Mucosa of descending colon (tissue), 3 donors: ENCODE measurements around the gene TAF4. TPM values are rescaled to one million over a fixed set of nuclear protein-coding genes. Genes with fewer than 3 reads are reported as not detected.

Source experiments
- ATAC-seq: fragments of 200-7000 bp; cut with Tn5 transposase; one replicate; pipeline ENCODE4 v1.9.1; 2020; ENCODE audit warnings: mild to moderate bottlenecking, moderate library complexity
- DNase-seq, 3 donors: peaks; one replicate each; pipeline ENCODE4 v3.0.0-alpha.2; 2020
- H3K36me3 ChIP-seq: fragments of 200-600 bp; one replicate; pipeline ENCODE4 v1.8.0; 2021; ENCODE audit warnings: low read depth, mild to moderate bottlenecking
- H3K4me1 ChIP-seq: fragments of 200-600 bp; one replicate; pipeline ENCODE4 v1.8.0; 2021; ENCODE audit warnings: low read depth, mild to moderate bottlenecking
- H3K4me3 ChIP-seq: fragments of 200-600 bp; one replicate; pipeline ENCODE4 v1.8.0; 2021; ENCODE audit warnings: mild to moderate bottlenecking
- H3K9me3 ChIP-seq: fragments of 200-600 bp; one replicate; pipeline ENCODE4 v1.8.0; 2021; ENCODE audit warnings: mild to moderate bottlenecking
- CTCF ChIP-seq: fragments of 200-600 bp; IDR thresholded peaks from one replicate; pipeline ENCODE4 v1.8.0; 2022; ENCODE audit warnings: antibody characterized with exemption, mild to moderate bottlenecking
- intact Hi-C, 2 donors: fragments of 100-400 bp; cut with DNase I in 1 of 2; cut with micrococcal nuclease in 1 of 2; formaldehyde crosslinking; loops; one replicate each; pipeline versions ENCODE4 v1.11.0 to v1.11.1; 2022; cut with DNase I, micrococcal nuclease
- total RNA-seq, 3 donors: library from RNA; stranded (reverse); fragmentation: NEBNext Ultra II Directional in 2 of 3; extraction: Animal tissue kit (Norgen Biotek cat#: 25700) in 2 of 3; gene quantifications; one replicate each; pipeline versions ENCODE4 v1.2.1 to v1.2.4, GENCODE V29; 2021 to 2023
- donor health status: DM: no; HTN: no; CAD: no; lungs with moderate emphysema.
- donor health status: DM: no; HTN: no; CAD: no.
- donor health status: DM: no; HTN: yes; CAD: no.

Gene TAF4
- total RNA-seq, 3 donors from 2014 or later: 23.8 to 28.3 (median 27.5) TPM

- Histone ChIP-seq H3K36me3 (peaks cover 10% of the 10 kb centered on the region), H3K4me3 (no peak overlapping the region), H3K9me3 (no peaks in the 10 kb centered on the region), H3K4me1 (no peaks in the 10 kb centered on the region)
- ATAC-seq: no peak
- no peak for TF ChIP-seq CTCF
- intact Hi-C loops: loop anchor here in 1 of 2 donors (10.0 kb wide), 1 partner anchor 132 kb away; the partner anchor contains the start of genes PSMA7 and SS18L1
- peak in 1 of 3 donors; percentile 21 for DNase-seq
These were observed 53.0 kb downstream of the TAF4 start for GRCh38 chr20:62012631-62013030.

DNA sequence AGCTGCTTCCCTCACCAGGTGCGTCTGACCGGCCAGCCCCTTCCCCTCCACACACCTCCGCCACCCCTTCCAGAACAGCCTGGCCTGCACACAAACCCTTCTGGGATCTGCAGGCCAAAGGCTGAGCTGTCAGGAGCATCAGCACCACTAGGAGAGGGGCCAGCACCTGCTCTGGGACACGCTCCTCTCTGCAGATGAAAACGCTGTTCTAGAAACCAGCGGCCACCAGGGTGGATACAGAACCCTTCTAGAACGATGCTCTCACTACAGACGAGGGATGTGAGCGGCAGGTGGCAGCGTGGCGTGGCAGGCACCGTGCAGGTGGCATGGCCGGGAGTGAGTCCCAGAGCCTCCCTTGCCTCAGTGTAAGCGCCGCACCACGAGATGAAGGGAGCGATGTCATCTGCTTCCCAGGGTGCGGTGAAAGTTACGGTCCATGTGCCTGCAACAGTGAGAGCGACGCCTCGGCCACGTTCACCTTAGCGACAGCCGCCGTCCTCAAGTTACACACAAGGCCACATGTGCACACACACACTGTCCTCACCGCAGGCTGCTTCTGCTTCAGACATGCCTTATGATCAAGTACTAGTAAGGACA lies 53.6 kb downstream of the TAF4 start:
- peak in 1 of 3 donors; percentile 37 for DNase-seq
- Histone ChIP-seq H3K4me3 (no peak overlapping the region), H3K4me1 (no peaks in the 10 kb centered on the region), H3K36me3 (peaks cover 10% of the 10 kb centered on the region), H3K9me3 (no peaks in the 10 kb centered on the region)
- TF ChIP-seq CTCF: no peak
- intact Hi-C loops: loop anchor here in 1 of 2 donors (10.0 kb wide), 1 partner anchor 133 kb away; the partner anchor contains the start of genes PSMA7 and SS18L1
- no peak for ATAC-seq

GRCh38 chr20:62011403-62011790 lies 54.3 kb downstream of the TAF4 start:
- peak in 2 of 3 donors; percentile 22 to 35 for DNase-seq
- no peak overlapping the region for H3K4me3 ChIP-seq
- ATAC-seq: peak; percentile 21
- H3K9me3 ChIP-seq: no peaks in the 10 kb centered on the region
- TF ChIP-seq CTCF: no peak
- H3K4me1 ChIP-seq: no peaks in the 10 kb centered on the region
- intact Hi-C loops: loop anchor here in 1 of 2 donors (10.0 kb wide), 1 partner anchor 133 kb away; the partner anchor contains the start of genes PSMA7 and SS18L1
- H3K36me3 ChIP-seq: peaks cover 12% of the 10 kb centered on the region

- Histone ChIP-seq H3K4me3 (no peak overlapping the region), H3K4me1 (no peaks in the 10 kb centered on the region), H3K9me3 (no peaks in the 10 kb centered on the region), H3K36me3 (peaks cover 16% of the 10 kb centered on the region)
- DNase-seq (peak; percentile 45 to 70 (median 55)), ATAC-seq (peak; percentile 69)
- no peak for TF ChIP-seq CTCF
- intact Hi-C loops: loop anchor here in 1 of 2 donors (10.0 kb wide), 1 partner anchor 134 kb away; the partner anchor contains the start of genes PSMA7 and SS18L1
These were observed 54.9 kb downstream of the TAF4 start for GRCh38 chr20:62010551-62011402.

- intact Hi-C loops: loop anchor here in 1 of 2 donors (10.0 kb wide), 1 partner anchor 135 kb away; the partner anchor contains the start of genes PSMA7 and SS18L1
- ATAC-seq: no peak
These were observed 55.7 kb downstream of the TAF4 start for GRCh38 chr20:62009869-62010445.

More at GRCh38 chr20:62009869-62010445, 55.7 kb downstream of the TAF4 start:
- no peak for TF ChIP-seq CTCF
- peaks cover 16% of the 10 kb centered on the region for H3K36me3 ChIP-seq
- H3K4me1 ChIP-seq: no peaks in the 10 kb centered on the region
- no peaks in the 10 kb centered on the region for H3K9me3 ChIP-seq
- no peak overlapping the region for H3K4me3 ChIP-seq
- DNase-seq: no peak
